HG02938 (cell line): ENCODE measurements around the gene CDH13.

ENCODE experiments used
- ATAC-seq: cut with Tn5 transposase; IDR thresholded peaks from one replicate; pipeline ENCODE4 v1.9.1; 2021; ENCODE audit warnings: mild to moderate bottlenecking, moderate library complexity; ENCODE audit not compliant: unreplicated experiment

CDH13 gene

GRCh38 chr16:82987767-82988166 lies 361.0 kb downstream of the CDH13 start:
- ATAC-seq, result no peak

GRCh38 chr16:82990155-82990554 lies 363.4 kb downstream of the CDH13 start:
- ATAC-seq, result no peak

GRCh38 chr16:82991410-82991809 lies 364.6 kb downstream of the CDH13 start:
- no peak for ATAC-seq

- no peak for ATAC-seq
These were observed 365.4 kb downstream of the CDH13 start for GRCh38 chr16:82991966-82992675.

- no peak for ATAC-seq
These were observed 366.0 kb downstream of the CDH13 start for GRCh38 chr16:82992786-82993185.

- ATAC-seq, result no peak
These were observed 366.6 kb downstream of the CDH13 start for GRCh38 chr16:82993415-82993814.

GRCh38 chr16:82993926-82994325 lies 367.2 kb downstream of the CDH13 start:
- no peak for ATAC-seq

GRCh38 chr16:82995286-82995923 lies 368.6 kb downstream of the CDH13 start:
- no peak for ATAC-seq

GRCh38 chr16:82995924-82996441 lies 369.2 kb downstream of the CDH13 start:
- no peak for ATAC-seq

- ATAC-seq, result no peak
These were observed 370.0 kb downstream of the CDH13 start for GRCh38 chr16:82996814-82997213.

GRCh38 chr16:82999711-83000110 lies 372.9 kb downstream of the CDH13 start:
- ATAC-seq, result no peak

GRCh38 chr16:83002351-83003334 lies 375.9 kb downstream of the CDH13 start:
- no peak for ATAC-seq

GRCh38 chr16:83004868-83005652 lies 378.3 kb downstream of the CDH13 start:
- ATAC-seq, result no peak

- no peak for ATAC-seq
These were observed 378.9 kb downstream of the CDH13 start for GRCh38 chr16:83005653-83006160.

- no peak for ATAC-seq
These were observed 384.3 kb downstream of the CDH13 start for GRCh38 chr16:83010776-83011720.

GRCh38 chr16:83011939-83012338 lies 385.2 kb downstream of the CDH13 start:
- ATAC-seq, result no peak

- ATAC-seq, result no peak
These were observed 386.3 kb downstream of the CDH13 start for GRCh38 chr16:83013071-83013470.

- no peak for ATAC-seq
These were observed 393.2 kb downstream of the CDH13 start for GRCh38 chr16:83019963-83020362.

GRCh38 chr16:83021045-83021444 lies 394.3 kb downstream of the CDH13 start:
- ATAC-seq, result no peak
